ENCODE measurements around the gene CLCN2.

DNA sequence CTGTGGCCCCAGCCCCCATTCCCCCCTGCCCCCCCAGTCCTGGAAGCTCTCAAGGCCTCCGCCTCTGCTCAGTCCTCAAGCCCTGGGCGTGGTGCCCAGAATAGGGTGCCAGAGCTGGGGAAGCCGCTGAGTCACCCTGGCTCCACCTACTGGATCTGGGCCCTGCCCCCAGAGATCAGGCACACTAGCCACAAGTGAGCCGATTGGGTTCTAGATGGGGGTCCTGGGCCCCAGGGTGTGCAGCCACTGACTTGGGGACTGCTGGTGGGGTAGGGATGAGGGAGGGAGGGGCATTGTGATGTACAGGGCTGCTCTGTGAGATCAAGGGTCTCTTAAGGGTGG lies 41.3 kb downstream of the CLCN2 start:
- TF ChIP-seq, protein P1, sequence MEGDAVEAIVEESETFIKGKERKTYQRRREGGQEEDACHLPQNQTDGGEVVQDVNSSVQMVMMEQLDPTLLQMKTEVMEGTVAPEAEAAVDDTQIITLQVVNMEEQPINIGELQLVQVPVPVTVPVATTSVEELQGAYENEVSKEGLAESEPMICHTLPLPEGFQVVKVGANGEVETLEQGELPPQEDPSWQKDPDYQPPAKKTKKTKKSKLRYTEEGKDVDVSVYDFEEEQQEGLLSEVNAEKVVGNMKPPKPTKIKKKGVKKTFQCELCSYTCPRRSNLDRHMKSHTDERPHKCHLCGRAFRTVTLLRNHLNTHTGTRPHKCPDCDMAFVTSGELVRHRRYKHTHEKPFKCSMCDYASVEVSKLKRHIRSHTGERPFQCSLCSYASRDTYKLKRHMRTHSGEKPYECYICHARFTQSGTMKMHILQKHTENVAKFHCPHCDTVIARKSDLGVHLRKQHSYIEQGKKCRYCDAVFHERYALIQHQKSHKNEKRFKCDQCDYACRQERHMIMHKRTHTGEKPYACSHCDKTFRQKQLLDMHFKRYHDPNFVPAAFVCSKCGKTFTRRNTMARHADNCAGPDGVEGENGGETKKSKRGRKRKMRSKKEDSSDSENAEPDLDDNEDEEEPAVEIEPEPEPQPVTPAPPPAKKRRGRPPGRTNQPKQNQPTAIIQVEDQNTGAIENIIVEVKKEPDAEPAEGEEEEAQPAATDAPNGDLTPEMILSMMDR (IDR thresholded peaks at IDR 0.05) = no peak
- TF ChIP-seq POLR2A (IDR thresholded peaks at IDR 0.05) = no peak

Data from body of pancreas (tissue), 4 donors.